WTC11 (cell line): ENCODE results near the gene OGFOD1. TPM values are rescaled to one million over a fixed set of nuclear protein-coding genes. Genes with fewer than 3 reads are reported as not detected.

Experiments
- ATAC-seq: fragments of 200-7000 bp; cut with Tn5 transposase; 2 replicates; pipeline ENCODE4 v1.10.0; 2021; ENCODE audit warnings: mild to moderate bottlenecking, moderate library complexity
- CTCF ChIA-PET: fragments of 300-600 bp; sonication (Branson Sonifier 250); formaldehyde crosslinking; loops from one replicate; lab custom pipeline; 2021; ENCODE audit warnings: antibody characterized with exemption; lab: Charles Lee
- POLR2A ChIA-PET: fragments of 350-600 bp; sonication (Branson Sonifier 250); formaldehyde crosslinking; loops from one replicate; lab custom pipeline; 2021; ENCODE audit warnings: antibody characterized with exemption; lab: Charles Lee
- DNase-seq: peaks from one replicate; pipeline ENCODE4 v3.0.0; 2021; ENCODE audit warnings: low spot score
- H3K27ac Mint-ChIP-seq: 2 replicates; pipeline ENCODE4 v1.8.0; 2021; ENCODE audit warnings: mixed read lengths
- H3K27me3 Mint-ChIP-seq: 2 replicates; pipeline ENCODE4 v1.8.0; 2021; ENCODE audit warnings: low read depth, mild to moderate bottlenecking, moderate library complexity, mixed read lengths
- H3K36me3 Mint-ChIP-seq: 2 replicates; pipeline ENCODE4 v1.8.0; 2021; ENCODE audit warnings: mixed read lengths
- H3K4me1 Mint-ChIP-seq: 2 replicates; pipeline ENCODE4 v1.8.0; 2022; ENCODE audit warnings: mixed read lengths
- H3K4me3 Mint-ChIP-seq: 2 replicates; pipeline ENCODE4 v1.8.0; 2021; ENCODE audit warnings: mild to moderate bottlenecking, moderate library complexity, mixed read lengths
- H3K9me3 Mint-ChIP-seq: 2 replicates; pipeline ENCODE4 v1.8.0; 2021; ENCODE audit warnings: mixed read lengths
- ETV6 ChIP-seq: sonication (generic); formaldehyde crosslinking; IDR thresholded peaks from 2 replicates; pipeline ENCODE4 v1.8.1; 2022; ENCODE audit warnings: mild to moderate bottlenecking, missing genetic modification reagents
- GABPB1 ChIP-seq: sonication (generic); formaldehyde crosslinking; IDR thresholded peaks from 2 replicates; pipeline ENCODE4 v1.8.1; 2023; ENCODE audit warnings: mild to moderate bottlenecking, missing genetic modification reagents
- GTF2I ChIP-seq: fragments of 250-450 bp; sonication (Bioruptor Pico); conservative IDR thresholded peaks from 2 replicates; pipeline ENCODE4 v1.4.0; 2021; ENCODE audit warnings: mild to moderate bottlenecking
- KAT7 ChIP-seq: sonication (generic); formaldehyde crosslinking; IDR thresholded peaks from 2 replicates; pipeline ENCODE4 v1.8.1; 2023; ENCODE audit warnings: missing genetic modification reagents, mild to moderate bottlenecking, borderline replicate concordance
- NFE2L1 ChIP-seq: sonication (generic); formaldehyde crosslinking; IDR thresholded peaks from 2 replicates; pipeline ENCODE4 v1.8.1; 2023; ENCODE audit warnings: missing genetic modification reagents
- NR1H2 ChIP-seq: sonication (generic); formaldehyde crosslinking; IDR thresholded peaks from 2 replicates; pipeline ENCODE4 v1.9.0; 2021; ENCODE audit warnings: mild to moderate bottlenecking, moderate library complexity, missing genetic modification reagents
- NR2C2 ChIP-seq: sonication (generic); formaldehyde crosslinking; IDR thresholded peaks from 2 replicates; pipeline ENCODE4 v1.8.0; 2022; ENCODE audit warnings: mild to moderate bottlenecking, missing genetic modification reagents
- OVOL2 ChIP-seq: fragments of 250-450 bp; sonication (Bioruptor Pico); IDR thresholded peaks from 2 replicates; pipeline ENCODE4 v1.9.0; 2021; ENCODE audit warnings: mild to moderate bottlenecking, borderline replicate concordance
- RORB ChIP-seq: fragments of 250-450 bp; sonication (Bioruptor Pico); IDR thresholded peaks from 2 replicates; pipeline ENCODE4 v1.9.0; 2021; ENCODE audit warnings: mild to moderate bottlenecking
- TCF7 ChIP-seq: sonication (generic); formaldehyde crosslinking; IDR thresholded peaks from 2 replicates; pipeline ENCODE4 v1.8.0; 2022; ENCODE audit warnings: mild to moderate bottlenecking, low read depth, missing genetic modification reagents, moderate library complexity
- ZNF396 ChIP-seq: fragments of 250-450 bp; sonication (Bioruptor Pico); IDR thresholded peaks from 2 replicates; pipeline ENCODE4 v1.8.0; 2021; ENCODE audit warnings: mild to moderate bottlenecking, moderate library complexity, borderline replicate concordance
- total RNA-seq: library from RNA; stranded (reverse); gene quantifications from 3 replicates; pipeline ENCODE4 v1.2.3, GENCODE V29; 2021
- TF ChIP-seq, protein P1 (sequence below): sonication (generic); formaldehyde crosslinking; IDR thresholded peaks from 2 replicates; pipeline ENCODE4 v1.8.1; 2023; ENCODE audit warnings: mild to moderate bottlenecking, moderate library complexity, missing genetic modification reagents
- TF ChIP-seq, protein P2 (sequence below): sonication (generic); formaldehyde crosslinking; IDR thresholded peaks from 2 replicates; pipeline ENCODE4 v1.8.0; 2023; ENCODE audit warnings: missing genetic modification reagents
- TF ChIP-seq, protein P3 (sequence below): fragments of 250-450 bp; sonication (Bioruptor Pico); IDR thresholded peaks from 2 replicates; pipeline ENCODE4 v1.9.0; 2021; ENCODE audit warnings: mild to moderate bottlenecking, borderline replicate concordance

The OGFOD1 gene
- total RNA-seq, 1 experiment from 2014 or later, result 50.5 TPM

- TF ChIP-seq, protein P1, sequence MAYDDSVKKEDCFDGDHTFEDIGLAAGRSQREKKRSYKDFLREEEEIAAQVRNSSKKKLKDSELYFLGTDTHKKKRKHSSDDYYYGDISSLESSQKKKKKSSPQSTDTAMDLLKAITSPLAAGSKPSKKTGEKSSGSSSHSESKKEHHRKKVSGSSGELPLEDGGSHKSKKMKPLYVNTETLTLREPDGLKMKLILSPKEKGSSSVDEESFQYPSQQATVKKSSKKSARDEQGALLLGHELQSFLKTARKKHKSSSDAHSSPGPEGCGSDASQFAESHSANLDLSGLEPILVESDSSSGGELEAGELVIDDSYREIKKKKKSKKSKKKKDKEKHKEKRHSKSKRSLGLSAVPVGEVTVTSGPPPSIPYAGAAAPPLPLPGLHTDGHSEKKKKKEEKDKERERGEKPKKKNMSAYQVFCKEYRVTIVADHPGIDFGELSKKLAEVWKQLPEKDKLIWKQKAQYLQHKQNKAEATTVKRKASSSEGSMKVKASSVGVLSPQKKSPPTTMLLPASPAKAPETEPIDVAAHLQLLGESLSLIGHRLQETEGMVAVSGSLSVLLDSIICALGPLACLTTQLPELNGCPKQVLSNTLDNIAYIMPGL (CRISPR knock-in tag), result no peak
- TF ChIP-seq KAT7 (CRISPR knock-in tag), result no peak
- TF ChIP-seq TCF7 (CRISPR knock-in tag), result no peak
- TF ChIP-seq GABPB1 (CRISPR knock-in tag), result peak; percentile 31; the same call in 1 of the 2 replicates
- no peak for TF ChIP-seq ETV6 (CRISPR knock-in tag)
These were observed 924 bp upstream of the OGFOD1 start (continued) for GRCh38 chr16:56450275-56450985.

DNA sequence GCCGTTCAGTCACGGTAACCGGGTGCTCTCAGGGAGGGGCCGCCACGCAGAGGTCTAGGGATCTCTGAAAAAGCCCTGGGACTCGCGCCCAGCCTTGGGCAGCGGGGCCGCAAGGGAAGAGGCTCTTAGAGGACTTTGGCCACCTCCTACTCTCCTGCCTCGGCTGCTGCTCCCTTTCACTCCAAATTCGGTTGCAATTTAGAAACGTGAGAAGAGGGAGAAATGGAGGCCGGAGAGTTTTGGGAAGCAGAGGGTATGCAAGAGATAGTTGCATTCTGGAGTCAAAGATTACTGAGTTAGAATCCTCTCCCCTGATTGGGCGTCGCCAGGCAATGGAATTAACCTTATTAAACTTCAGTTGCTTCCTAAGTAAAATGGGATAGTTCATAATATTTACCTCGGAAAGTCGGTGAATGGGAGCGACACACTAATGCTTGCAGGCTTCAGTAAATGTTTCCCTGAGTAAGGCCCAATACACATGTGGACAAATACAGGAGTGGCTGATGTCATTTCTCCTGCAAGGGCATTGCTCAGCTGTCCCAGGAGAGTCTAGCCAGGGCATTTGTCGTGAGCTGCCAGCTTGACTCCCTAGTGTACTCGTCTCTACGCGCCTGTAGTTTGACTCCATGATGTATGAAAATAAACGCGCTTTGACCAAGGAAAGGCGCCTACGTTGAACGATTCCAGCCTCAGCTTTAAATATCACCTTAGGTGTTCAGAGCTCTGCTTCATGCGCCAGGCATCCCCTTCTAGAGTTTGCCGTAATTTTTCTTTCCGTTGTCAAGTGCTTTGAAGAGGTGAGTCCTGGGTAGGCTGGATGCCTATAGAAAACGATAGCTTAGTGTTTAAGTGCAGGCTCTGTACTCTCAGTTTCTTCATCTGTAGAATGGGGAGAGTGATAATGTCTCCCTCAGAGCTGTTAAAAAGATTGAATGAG lies 667 bp downstream of the OGFOD1 start:
- peak; percentile 58 for ATAC-seq
- TF ChIP-seq, protein P1 (CRISPR knock-in tag), result 0 out of 2 replicates have a peak, but pooled peaks have one; percentile 21
- TF ChIP-seq OVOL2 (CRISPR knock-in tag) (no peak), NR1H2 (CRISPR knock-in tag) (no peak), NFE2L1 (no peak), GTF2I (CRISPR knock-in tag) (peak; percentile 67), GABPB1 (CRISPR knock-in tag) (peak; percentile 65)
- TF ChIP-seq, protein P2, sequence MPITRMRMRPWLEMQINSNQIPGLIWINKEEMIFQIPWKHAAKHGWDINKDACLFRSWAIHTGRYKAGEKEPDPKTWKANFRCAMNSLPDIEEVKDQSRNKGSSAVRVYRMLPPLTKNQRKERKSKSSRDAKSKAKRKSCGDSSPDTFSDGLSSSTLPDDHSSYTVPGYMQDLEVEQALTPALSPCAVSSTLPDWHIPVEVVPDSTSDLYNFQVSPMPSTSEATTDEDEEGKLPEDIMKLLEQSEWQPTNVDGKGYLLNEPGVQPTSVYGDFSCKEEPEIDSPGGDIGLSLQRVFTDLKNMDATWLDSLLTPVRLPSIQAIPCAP (CRISPR knock-in tag), result no peak
- CTCF ChIA-PET, result interaction anchor here (0.9 to 1.4 kb wide), 8 partner anchors 8 to 149 kb away, joined by 3 to 13 read pairs (median 4); no protein-coding TSS in a partner anchor
- Mint-ChIP-seq H3K4me1 (peaks cover 20% of the 10 kb centered on the region), H3K9me3 (no peaks in the 10 kb centered on the region), H3K36me3 (peaks cover 38% of the 10 kb centered on the region), H3K27me3 (no peaks in the 10 kb centered on the region), H3K4me3 (peak overlapping the region; percentile 97), H3K27ac (peak overlapping the region; percentile 95)
- POLR2A ChIA-PET, result interaction anchor here (1.0 to 1.8 kb wide), 4 partner anchors 9 to 250 kb away, joined by 3 to 6 read pairs (median 4); no protein-coding TSS in a partner anchor
- DNase-seq, result no peak

DNA sequence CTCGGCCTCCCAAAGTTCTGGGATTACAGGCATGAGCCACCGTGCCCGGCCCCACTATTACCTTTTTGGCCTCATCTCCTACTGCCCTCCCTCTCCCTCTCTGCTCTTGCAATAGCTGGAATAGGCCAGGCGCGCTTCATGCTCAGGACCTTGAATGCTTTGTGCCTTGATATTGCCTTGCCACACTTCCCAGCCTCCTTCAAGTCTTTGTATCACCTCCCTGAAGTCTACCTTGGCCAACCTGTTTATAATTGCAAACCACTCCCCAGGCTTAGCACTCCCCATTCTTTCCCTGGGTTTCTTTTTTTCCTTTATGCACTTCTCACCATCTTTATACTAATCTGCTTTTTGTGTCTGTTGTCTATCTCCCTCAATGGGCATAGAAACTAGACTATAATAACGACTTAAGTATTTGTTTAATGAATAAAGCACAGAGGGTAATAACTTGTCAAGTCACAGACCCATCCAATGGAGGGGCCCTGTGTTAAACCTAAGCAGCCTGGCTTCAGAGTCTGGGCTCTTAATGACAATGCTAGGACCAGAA lies 6.6 kb downstream of the OGFOD1 start:
- ATAC-seq (no peak), DNase-seq (no peak)
- ChIA-PET POLR2A (no interaction called here), CTCF (no interaction called here)
- H3K36me3 Mint-ChIP-seq, result peaks cover 74% of the 10 kb centered on the region
- TF ChIP-seq TCF7 (CRISPR knock-in tag) (no peak), ZNF396 (CRISPR knock-in tag) (no peak), NR2C2 (CRISPR knock-in tag) (no peak), RORB (CRISPR knock-in tag) (no peak)
- TF ChIP-seq, protein P3, sequence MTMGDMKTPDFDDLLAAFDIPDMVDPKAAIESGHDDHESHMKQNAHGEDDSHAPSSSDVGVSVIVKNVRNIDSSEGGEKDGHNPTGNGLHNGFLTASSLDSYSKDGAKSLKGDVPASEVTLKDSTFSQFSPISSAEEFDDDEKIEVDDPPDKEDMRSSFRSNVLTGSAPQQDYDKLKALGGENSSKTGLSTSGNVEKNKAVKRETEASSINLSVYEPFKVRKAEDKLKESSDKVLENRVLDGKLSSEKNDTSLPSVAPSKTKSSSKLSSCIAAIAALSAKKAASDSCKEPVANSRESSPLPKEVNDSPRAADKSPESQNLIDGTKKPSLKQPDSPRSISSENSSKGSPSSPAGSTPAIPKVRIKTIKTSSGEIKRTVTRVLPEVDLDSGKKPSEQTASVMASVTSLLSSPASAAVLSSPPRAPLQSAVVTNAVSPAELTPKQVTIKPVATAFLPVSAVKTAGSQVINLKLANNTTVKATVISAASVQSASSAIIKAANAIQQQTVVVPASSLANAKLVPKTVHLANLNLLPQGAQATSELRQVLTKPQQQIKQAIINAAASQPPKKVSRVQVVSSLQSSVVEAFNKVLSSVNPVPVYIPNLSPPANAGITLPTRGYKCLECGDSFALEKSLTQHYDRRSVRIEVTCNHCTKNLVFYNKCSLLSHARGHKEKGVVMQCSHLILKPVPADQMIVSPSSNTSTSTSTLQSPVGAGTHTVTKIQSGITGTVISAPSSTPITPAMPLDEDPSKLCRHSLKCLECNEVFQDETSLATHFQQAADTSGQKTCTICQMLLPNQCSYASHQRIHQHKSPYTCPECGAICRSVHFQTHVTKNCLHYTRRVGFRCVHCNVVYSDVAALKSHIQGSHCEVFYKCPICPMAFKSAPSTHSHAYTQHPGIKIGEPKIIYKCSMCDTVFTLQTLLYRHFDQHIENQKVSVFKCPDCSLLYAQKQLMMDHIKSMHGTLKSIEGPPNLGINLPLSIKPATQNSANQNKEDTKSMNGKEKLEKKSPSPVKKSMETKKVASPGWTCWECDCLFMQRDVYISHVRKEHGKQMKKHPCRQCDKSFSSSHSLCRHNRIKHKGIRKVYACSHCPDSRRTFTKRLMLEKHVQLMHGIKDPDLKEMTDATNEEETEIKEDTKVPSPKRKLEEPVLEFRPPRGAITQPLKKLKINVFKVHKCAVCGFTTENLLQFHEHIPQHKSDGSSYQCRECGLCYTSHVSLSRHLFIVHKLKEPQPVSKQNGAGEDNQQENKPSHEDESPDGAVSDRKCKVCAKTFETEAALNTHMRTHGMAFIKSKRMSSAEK, result no peak
- no peak overlapping the region for H3K27ac Mint-ChIP-seq
- no peaks in the 10 kb centered on the region for H3K4me1 Mint-ChIP-seq
- H3K27me3 Mint-ChIP-seq, result no peaks in the 10 kb centered on the region
- no peak overlapping the region for H3K4me3 Mint-ChIP-seq
- no peaks in the 10 kb centered on the region for H3K9me3 Mint-ChIP-seq
